ENCODE data around the gene UBE2J2.

UBE2J2 gene

GRCh38 chr1:1305300-1306069, 31.8 kb upstream of the UBE2J2 start:
- H3K27me3 ChIP-seq (ENCODE audit: control insufficient read depth in 1 of 2, insufficient read depth in 1 of 2, low read length in 2 of 2): no peaks in the 10 kb centered on the region
- H2BK120ac ChIP-seq (ENCODE audit: low read depth, low read length): peak overlapping the region; percentile 87
- peak; percentile 86 for DNase-seq
- peak overlapping the region; percentile 75 for H2AK5ac ChIP-seq (ENCODE audit: low read length, severe bottlenecking)
- H2BK5ac ChIP-seq (ENCODE audit: low read depth, low read length, poor library complexity, severe bottlenecking): peak overlapping the region; percentile 4
- H3K36me3 ChIP-seq (ENCODE audit: control insufficient read depth in 1 of 2, insufficient read depth in 2 of 2, low read depth in 1 of 2, low read length in 2 of 2): peaks cover 9 to 43% of the 10 kb centered on the region in 2 experiments
- peak overlapping the region in 1 of 2 experiments; percentile 63 for H3K14ac ChIP-seq (ENCODE audit: low read length in 2 of 2)
- peak overlapping the region; percentile 81 for H3K27ac ChIP-seq (ENCODE audit: low read length, poor library complexity, severe bottlenecking)
- H3K4me3 ChIP-seq (ENCODE audit: insufficient read depth in 1 of 2, low read depth in 1 of 2, low read length in 2 of 2): peak overlapping the region; percentile 39 to 89
- peaks cover 21% of the 10 kb centered on the region for H3K79me1 ChIP-seq (replicated peaks; ENCODE audit: low read length, poor library complexity, severe bottlenecking)
- H3K9me3 ChIP-seq (ENCODE audit: control insufficient read depth, low read length): no peaks in the 10 kb centered on the region
- no peak overlapping the region for H3K23ac ChIP-seq (ENCODE audit: low read length in 2 of 2)
- peak overlapping the region; percentile 95 for H2BK15ac ChIP-seq (ENCODE audit: low read depth, poor library complexity, severe bottlenecking)
- peak overlapping the region; percentile 74 to 81 for H3K18ac ChIP-seq (ENCODE audit: low read depth in 1 of 2, low read length in 2 of 2)
- no peak overlapping the region for H2AFZ ChIP-seq (ENCODE audit: low read depth, low read length)
- H2BK12ac ChIP-seq (ENCODE audit: low read length in 2 of 2): peak overlapping the region; percentile 59 to 96
- H3K4me2 ChIP-seq (ENCODE audit: low read length, poor library complexity, severe bottlenecking): peak overlapping the region; percentile 80
- H4K8ac ChIP-seq (ENCODE audit: low read length): peak overlapping the region; percentile 86
- H3K4me1 ChIP-seq (ENCODE audit: control insufficient read depth, insufficient read depth, low read depth, low read length): peaks cover 63% of the 10 kb centered on the region
- H4K91ac ChIP-seq (ENCODE audit: low read length): peak overlapping the region; percentile 74
- H3K9ac ChIP-seq (ENCODE audit: low read length): peak overlapping the region; percentile 82
- H3K4ac ChIP-seq (ENCODE audit: low read depth in 1 of 2, low read length in 2 of 2): peak overlapping the region; percentile 96
- 43% methylated on average over 25 of the region's 25 CpGs for WGBS

- Histone ChIP-seq H3K18ac (ENCODE audit: low read depth in 1 of 2, low read length in 2 of 2) (peak overlapping the region; percentile 74 to 96), H3K79me1 (replicated peaks; ENCODE audit: low read length, poor library complexity, severe bottlenecking) (peaks cover 19% of the 10 kb centered on the region), H3K9me3 (ENCODE audit: control insufficient read depth, low read length) (no peaks in the 10 kb centered on the region), H4K91ac (ENCODE audit: low read length) (peak overlapping the region; percentile 88), H3K27me3 (ENCODE audit: control insufficient read depth in 1 of 2, insufficient read depth in 1 of 2, low read length in 2 of 2) (no peaks in the 10 kb centered on the region), H2BK5ac (ENCODE audit: low read depth, low read length, poor library complexity, severe bottlenecking) (peak overlapping the region; percentile 35), H4K8ac (ENCODE audit: low read length) (peak overlapping the region; percentile 86), H2AFZ (ENCODE audit: low read depth, low read length) (no peak overlapping the region), H2BK120ac (ENCODE audit: low read depth, low read length) (peak overlapping the region; percentile 87), H3K9ac (ENCODE audit: low read length) (peak overlapping the region; percentile 82), H3K36me3 (ENCODE audit: control insufficient read depth in 1 of 2, insufficient read depth in 2 of 2, low read depth in 1 of 2, low read length in 2 of 2) (peaks cover 0 to 43% of the 10 kb centered on the region in 2 experiments), H3K27ac (ENCODE audit: low read length, poor library complexity, severe bottlenecking) (peak overlapping the region; percentile 81), H3K4me2 (ENCODE audit: low read length, poor library complexity, severe bottlenecking) (peak overlapping the region; percentile 80), H3K4me1 (ENCODE audit: control insufficient read depth, insufficient read depth, low read depth, low read length) (peaks cover 60% of the 10 kb centered on the region), H2BK12ac (ENCODE audit: low read length in 2 of 2) (peak overlapping the region; percentile 92 to 98), H2AK5ac (ENCODE audit: low read length, severe bottlenecking) (peak overlapping the region; percentile 75), H2BK15ac (ENCODE audit: low read depth, poor library complexity, severe bottlenecking) (peak overlapping the region; percentile 95), H3K4ac (ENCODE audit: low read depth in 1 of 2, low read length in 2 of 2) (peak overlapping the region; percentile 96), H3K23ac (ENCODE audit: low read length in 2 of 2) (peak overlapping the region in 1 of 2 experiments; percentile 3), H3K14ac (ENCODE audit: low read length in 2 of 2) (peak overlapping the region in 1 of 2 experiments; percentile 90), H3K4me3 (ENCODE audit: insufficient read depth in 1 of 2, low read depth in 1 of 2, low read length in 2 of 2) (peak overlapping the region; percentile 39 to 89)
- DNase-seq: peak; percentile 92
- WGBS: 26% methylated on average over 27 of the region's 29 CpGs
Measured at GRCh38 chr1:1304331-1305299, 31.0 kb upstream of the UBE2J2 start.

GRCh38 chr1:1303736-1304135, 30.1 kb upstream of the UBE2J2 start:
- H4K8ac ChIP-seq (ENCODE audit: low read length): no peak overlapping the region
- no peaks in the 10 kb centered on the region for H3K27me3 ChIP-seq (ENCODE audit: control insufficient read depth in 1 of 2, insufficient read depth in 1 of 2, low read length in 2 of 2)
- H2BK120ac ChIP-seq (ENCODE audit: low read depth, low read length): no peak overlapping the region
- H3K27ac ChIP-seq (ENCODE audit: low read length, poor library complexity, severe bottlenecking): no peak overlapping the region
- peak overlapping the region in 1 of 2 experiments; percentile 60 for H3K4ac ChIP-seq (ENCODE audit: low read depth in 1 of 2, low read length in 2 of 2)
- no peaks in the 10 kb centered on the region for H3K9me3 ChIP-seq (ENCODE audit: control insufficient read depth, low read length)
- no peak overlapping the region for H2AFZ ChIP-seq (ENCODE audit: low read depth, low read length)
- WGBS: 95% methylated on average over 13 of the region's 13 CpGs
- H4K91ac ChIP-seq (ENCODE audit: low read length): peak overlapping the region; percentile 52
- H2BK5ac ChIP-seq (ENCODE audit: low read depth, low read length, poor library complexity, severe bottlenecking): no peak overlapping the region
- no peak overlapping the region for H3K9ac ChIP-seq (ENCODE audit: low read length)
- no peak for DNase-seq
- peak overlapping the region in 1 of 2 experiments; percentile 7 for H2BK12ac ChIP-seq (ENCODE audit: low read length in 2 of 2)
- H3K4me2 ChIP-seq (ENCODE audit: low read length, poor library complexity, severe bottlenecking): no peak overlapping the region
- H2AK5ac ChIP-seq (ENCODE audit: low read length, severe bottlenecking): no peak overlapping the region
- no peak overlapping the region for H3K23ac ChIP-seq (ENCODE audit: low read length in 2 of 2)
- no peak overlapping the region for H3K4me3 ChIP-seq (ENCODE audit: insufficient read depth in 1 of 2, low read depth in 1 of 2, low read length in 2 of 2)
- H3K79me1 ChIP-seq (replicated peaks; ENCODE audit: low read length, poor library complexity, severe bottlenecking): peaks cover 21% of the 10 kb centered on the region
- H3K18ac ChIP-seq (ENCODE audit: low read depth in 1 of 2, low read length in 2 of 2): no peak overlapping the region
- peaks cover 0 to 47% of the 10 kb centered on the region in 2 experiments for H3K36me3 ChIP-seq (ENCODE audit: control insufficient read depth in 1 of 2, insufficient read depth in 2 of 2, low read depth in 1 of 2, low read length in 2 of 2)
- peaks cover 51% of the 10 kb centered on the region for H3K4me1 ChIP-seq (ENCODE audit: control insufficient read depth, insufficient read depth, low read depth, low read length)
- no peak overlapping the region for H3K14ac ChIP-seq (ENCODE audit: low read length in 2 of 2)
- no peak overlapping the region for H2BK15ac ChIP-seq (ENCODE audit: low read depth, poor library complexity, severe bottlenecking)
